Esophagus muscularis mucosa (tissue), 3 donors: Measurements from ENCODE around the gene INPP5J.

Experiments
- EP300 ChIP-seq: sonication (generic); formaldehyde crosslinking; IDR thresholded peaks from one replicate; pipeline ENCODE4 v1.6.1; 2017; ENCODE audit warnings: antibody characterized with exemption
- TF ChIP-seq, protein P1 (sequence below), 3 experiments: fragments of 200-600 bp in 2 of 3; fragments of 450-650 bp in 1 of 3; sonication (generic) in 2 of 3; IDR thresholded peaks; one replicate each; pipeline ENCODE4 v1.5.1; 2017 to 2019; ENCODE audit warnings: antibody characterized with exemption in 3 of 3, mild to moderate bottlenecking in 2 of 3, moderate library complexity in 1 of 3

- TF ChIP-seq, protein P1, sequence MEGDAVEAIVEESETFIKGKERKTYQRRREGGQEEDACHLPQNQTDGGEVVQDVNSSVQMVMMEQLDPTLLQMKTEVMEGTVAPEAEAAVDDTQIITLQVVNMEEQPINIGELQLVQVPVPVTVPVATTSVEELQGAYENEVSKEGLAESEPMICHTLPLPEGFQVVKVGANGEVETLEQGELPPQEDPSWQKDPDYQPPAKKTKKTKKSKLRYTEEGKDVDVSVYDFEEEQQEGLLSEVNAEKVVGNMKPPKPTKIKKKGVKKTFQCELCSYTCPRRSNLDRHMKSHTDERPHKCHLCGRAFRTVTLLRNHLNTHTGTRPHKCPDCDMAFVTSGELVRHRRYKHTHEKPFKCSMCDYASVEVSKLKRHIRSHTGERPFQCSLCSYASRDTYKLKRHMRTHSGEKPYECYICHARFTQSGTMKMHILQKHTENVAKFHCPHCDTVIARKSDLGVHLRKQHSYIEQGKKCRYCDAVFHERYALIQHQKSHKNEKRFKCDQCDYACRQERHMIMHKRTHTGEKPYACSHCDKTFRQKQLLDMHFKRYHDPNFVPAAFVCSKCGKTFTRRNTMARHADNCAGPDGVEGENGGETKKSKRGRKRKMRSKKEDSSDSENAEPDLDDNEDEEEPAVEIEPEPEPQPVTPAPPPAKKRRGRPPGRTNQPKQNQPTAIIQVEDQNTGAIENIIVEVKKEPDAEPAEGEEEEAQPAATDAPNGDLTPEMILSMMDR (IDR thresholded peaks at IDR 0.05): no peak
- TF ChIP-seq EP300: no peak
These were observed 34.4 kb upstream of the INPP5J start for GRCh38 chr22:31088233-31088986.
